ENCODE results near the gene PATJ. TPM values are rescaled to one million over a fixed set of nuclear protein-coding genes. Genes with fewer than 3 reads are reported as not detected.
"Not testable (repeated sequence)": the region's sequence is repeated elsewhere in the genome, so short reads cannot be mapped to it uniquely, and the experiment has no call there.

PATJ gene
- total and polyA plus RNA-seq, 8 donors = 9.1 to 195 (median 68.0) TPM

GRCh38 chr1:61936839-61937238, 194.6 kb downstream of the PATJ start:
- H3K9me3 ChIP-seq = no peaks in the 10 kb centered on the region
- H3K4me1 ChIP-seq = no peaks in the 10 kb centered on the region
- DNase-seq = no peak
- intact Hi-C loops (cut with DNase I; ENCODE audit: low total_unique reads) = no loop called here
- H3K4me3 ChIP-seq = no peak overlapping the region
- peaks cover 0 to 10% (median 8%) of the 10 kb centered on the region in 4 donors for H3K36me3 ChIP-seq
- H3K27ac ChIP-seq = no peak overlapping the region
- no peaks in the 10 kb centered on the region for H3K27me3 ChIP-seq
- 64 to 87% (median 71%) methylated on average over 5 of the region's 5 CpGs for WGBS, 5 donors
- TF ChIP-seq POLR2A (IDR thresholded peaks at IDR 0.05) = no peak
- TF ChIP-seq CTCF (IDR thresholded peaks at IDR 0.05) = no peak
- no peak for TF ChIP-seq EP300 (IDR thresholded peaks at IDR 0.05)
- no peak for TF ChIP-seq POLR2AphosphoS5 (IDR thresholded peaks at IDR 0.05)

GRCh38 chr1:61941794-61942193, 199.5 kb downstream of the PATJ start:
- peaks cover 0 to 23% (median 15%) of the 10 kb centered on the region in 4 donors for H3K36me3 ChIP-seq
- no peaks in the 10 kb centered on the region for H3K9me3 ChIP-seq
- intact Hi-C loops (cut with DNase I; ENCODE audit: low total_unique reads) = no loop called here
- no peak overlapping the region for H3K4me3 ChIP-seq
- H3K4me1 ChIP-seq = no peaks in the 10 kb centered on the region
- TF ChIP-seq CTCF (IDR thresholded peaks at IDR 0.05) = no peak
- no peak for TF ChIP-seq EP300 (IDR thresholded peaks at IDR 0.05)
- TF ChIP-seq POLR2A (IDR thresholded peaks at IDR 0.05) = no peak
- no peak for TF ChIP-seq POLR2AphosphoS5 (IDR thresholded peaks at IDR 0.05)
- H3K27ac ChIP-seq = no peak overlapping the region
- no peaks in the 10 kb centered on the region for H3K27me3 ChIP-seq
- DNase-seq = no peak

DNA sequence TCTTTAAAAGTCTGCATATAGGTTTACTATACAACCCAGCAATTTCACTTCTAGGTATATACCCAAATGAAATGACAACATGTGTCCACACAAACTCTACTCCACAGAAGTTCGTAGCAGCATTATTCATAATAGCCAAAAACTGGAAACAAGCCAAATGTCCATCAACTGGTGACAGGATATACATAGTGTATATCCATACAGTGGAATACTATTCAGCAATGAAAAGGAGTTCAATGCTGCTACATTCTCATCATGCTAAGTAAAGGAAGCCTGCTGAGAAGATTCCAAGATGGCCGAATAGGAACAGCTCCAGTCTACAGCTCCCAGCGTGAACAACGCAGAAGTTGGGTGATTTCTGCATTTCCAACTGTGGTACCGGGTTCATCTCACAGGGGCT, 200.6 kb downstream of the PATJ start:
- Histone ChIP-seq H3K27ac (no peak overlapping the region), H3K4me3 (no peak overlapping the region), H3K27me3 (no peaks in the 10 kb centered on the region), H3K36me3 (peaks cover 0 to 23% (median 14%) of the 10 kb centered on the region in 4 donors), H3K4me1 (no peaks in the 10 kb centered on the region), H3K9me3 (no peaks in the 10 kb centered on the region)
- TF ChIP-seq POLR2AphosphoS5 (IDR thresholded peaks at IDR 0.05) (no peak), EP300 (IDR thresholded peaks at IDR 0.05) (no peak), POLR2A (IDR thresholded peaks at IDR 0.05) (no peak), CTCF (IDR thresholded peaks at IDR 0.05) (no peak)
- DNase-seq = no peak
- intact Hi-C loops (cut with DNase I; ENCODE audit: low total_unique reads) = no loop called here
- 92 to 100% (median 97%) methylated on average over 5 of the region's 5 CpGs for WGBS, 5 donors

- H3K27me3 ChIP-seq; H3K27ac ChIP-seq; DNase-seq; intact Hi-C loops (cut with DNase I; ENCODE audit: low total_unique reads); H3K4me3 ChIP-seq; H3K9me3 ChIP-seq; H3K36me3 ChIP-seq: not testable (repeated sequence)
- peaks cover 0 to 17% (median 0%) of the 10 kb centered on the region in 4 donors for H3K4me1 ChIP-seq
- 67 to 96% (median 70%) methylated on average over 4 to 5 of the region's 5 CpGs for WGBS, 5 donors
Measured at GRCh38 chr1:61948685-61949084, 206.4 kb downstream of the PATJ start.

- Histone ChIP-seq H3K36me3 (no peaks in the 10 kb centered on the region), H3K27me3 (no peaks in the 10 kb centered on the region), H3K4me3 (no peak overlapping the region), H3K9me3 (no peaks in the 10 kb centered on the region), H3K4me1 (peaks cover 0 to 17% (median 0%) of the 10 kb centered on the region in 4 donors), H3K27ac (no peak overlapping the region)
- WGBS, 5 donors = 31 to 53% (median 39%) methylated on average over 2 of the region's 2 CpGs
- TF ChIP-seq CTCF (IDR thresholded peaks at IDR 0.05) (no peak), POLR2AphosphoS5 (IDR thresholded peaks at IDR 0.05) (no peak), EP300 (IDR thresholded peaks at IDR 0.05) (no peak), POLR2A (IDR thresholded peaks at IDR 0.05) (no peak)
- intact Hi-C loops (cut with DNase I; ENCODE audit: low total_unique reads) = no loop called here
- DNase-seq = no peak
Measured at GRCh38 chr1:61950418-61950817, 208.1 kb downstream of the PATJ start.

All from stomach (tissue), 9 donors.